Measurements from ENCODE around the gene GPSM1.

Gene GPSM1

GRCh38 chr9:136286359-136286986, 40.9 kb upstream of the GPSM1 start:
- TF ChIP-seq CTCF (conservative IDR thresholded peaks at IDR 0.05; ENCODE audit: low read depth, low read length) = no peak
- H3K4me3 ChIP-seq (ENCODE audit: low read length) = no peak overlapping the region

GRCh38 chr9:136286987-136287379, 40.4 kb upstream of the GPSM1 start:
- DNase-seq (ENCODE audit: low read depth) = no peak
- no peak for TF ChIP-seq CTCF (conservative IDR thresholded peaks at IDR 0.05; ENCODE audit: low read depth, low read length)
- no peak overlapping the region for H3K4me3 ChIP-seq (ENCODE audit: low read length)

More at GRCh38 chr9:136286359-136286986, 40.9 kb upstream of the GPSM1 start:
- no peak for DNase-seq (ENCODE audit: low read depth)

GRCh38 chr9:136287960-136288753, 39.2 kb upstream of the GPSM1 start:
- no peak for TF ChIP-seq CTCF (conservative IDR thresholded peaks at IDR 0.05; ENCODE audit: low read depth, low read length)
- no peak overlapping the region for H3K4me3 ChIP-seq (ENCODE audit: low read length)
- no peak for DNase-seq (ENCODE audit: low read depth)

GRCh38 chr9:136289651-136290507, 37.5 kb upstream of the GPSM1 start:
- TF ChIP-seq CTCF (conservative IDR thresholded peaks at IDR 0.05; ENCODE audit: low read depth, low read length) = no peak
- DNase-seq (ENCODE audit: low read depth) = no peak
- no peak overlapping the region for H3K4me3 ChIP-seq (ENCODE audit: low read length)

- no peak overlapping the region for H3K4me3 ChIP-seq (ENCODE audit: low read length)
- TF ChIP-seq CTCF (conservative IDR thresholded peaks at IDR 0.05; ENCODE audit: low read depth, low read length) = no peak
- DNase-seq (ENCODE audit: low read depth) = no peak
Measured at GRCh38 chr9:136290508-136291000, 36.8 kb upstream of the GPSM1 start.

- no peak for DNase-seq (ENCODE audit: low read depth)
- no peak overlapping the region for H3K4me3 ChIP-seq (ENCODE audit: low read length)
- TF ChIP-seq CTCF (conservative IDR thresholded peaks at IDR 0.05; ENCODE audit: low read depth, low read length) = no peak
Measured at GRCh38 chr9:136291306-136292025, 35.9 kb upstream of the GPSM1 start.
